ENCODE measurements around the gene RAB31. TPM values are rescaled to one million over a fixed set of nuclear protein-coding genes. Genes with fewer than 3 reads are reported as not detected.
"Not testable (repeated sequence)": the region's sequence is repeated elsewhere in the genome, so short reads cannot be mapped to it uniquely, and the experiment has no call there.

Gene RAB31
- total RNA-seq, 1 donor from 2014 or later, result 47.7 TPM

GRCh38 chr18:9885170-9886004 lies 177.3 kb downstream of the RAB31 start, which contains the start of gene TXNDC2:
Gene TXNDC2 (plus strand): TSS chr18:9885973. CDS start chr18:9886681, 708 bp downstream.
- TF ChIP-seq, protein P1, sequence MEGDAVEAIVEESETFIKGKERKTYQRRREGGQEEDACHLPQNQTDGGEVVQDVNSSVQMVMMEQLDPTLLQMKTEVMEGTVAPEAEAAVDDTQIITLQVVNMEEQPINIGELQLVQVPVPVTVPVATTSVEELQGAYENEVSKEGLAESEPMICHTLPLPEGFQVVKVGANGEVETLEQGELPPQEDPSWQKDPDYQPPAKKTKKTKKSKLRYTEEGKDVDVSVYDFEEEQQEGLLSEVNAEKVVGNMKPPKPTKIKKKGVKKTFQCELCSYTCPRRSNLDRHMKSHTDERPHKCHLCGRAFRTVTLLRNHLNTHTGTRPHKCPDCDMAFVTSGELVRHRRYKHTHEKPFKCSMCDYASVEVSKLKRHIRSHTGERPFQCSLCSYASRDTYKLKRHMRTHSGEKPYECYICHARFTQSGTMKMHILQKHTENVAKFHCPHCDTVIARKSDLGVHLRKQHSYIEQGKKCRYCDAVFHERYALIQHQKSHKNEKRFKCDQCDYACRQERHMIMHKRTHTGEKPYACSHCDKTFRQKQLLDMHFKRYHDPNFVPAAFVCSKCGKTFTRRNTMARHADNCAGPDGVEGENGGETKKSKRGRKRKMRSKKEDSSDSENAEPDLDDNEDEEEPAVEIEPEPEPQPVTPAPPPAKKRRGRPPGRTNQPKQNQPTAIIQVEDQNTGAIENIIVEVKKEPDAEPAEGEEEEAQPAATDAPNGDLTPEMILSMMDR (IDR thresholded peaks at IDR 0.05; ENCODE audit: insufficient read depth, low read length, severe bottlenecking), result no peak
- H3K27me3 ChIP-seq (ENCODE audit: control insufficient read depth, insufficient read depth, low read length), result no peaks in the 10 kb centered on the region
- FAIRE-seq (peak; percentile 7), DNase-seq (ENCODE audit: low read depth) (no peak)
- no peak within 1 kb of the TSS for H3K4me3 ChIP-seq (ENCODE audit: low read depth, low read length)
- H3K36me3 ChIP-seq (ENCODE audit: control insufficient read depth, insufficient read depth, low read length), result no peaks in the 10 kb centered on the region

GRCh38 chr18:9886005-9886348 lies 177.9 kb downstream of the RAB31 start:
- FAIRE-seq, result no peak
- DNase-seq (ENCODE audit: low read depth), result no peak
- TF ChIP-seq, protein P1 (IDR thresholded peaks at IDR 0.05; ENCODE audit: insufficient read depth, low read length, severe bottlenecking), result no peak
- no peak overlapping the region for H3K4me3 ChIP-seq (ENCODE audit: low read depth, low read length)
- no peaks in the 10 kb centered on the region for H3K27me3 ChIP-seq (ENCODE audit: control insufficient read depth, insufficient read depth, low read length)
- no peaks in the 10 kb centered on the region for H3K36me3 ChIP-seq (ENCODE audit: control insufficient read depth, insufficient read depth, low read length)

GRCh38 chr18:9887992-9888391 lies 179.9 kb downstream of the RAB31 start:
- H3K36me3 ChIP-seq (ENCODE audit: control insufficient read depth, insufficient read depth, low read length), result no peaks in the 10 kb centered on the region

DNA sequence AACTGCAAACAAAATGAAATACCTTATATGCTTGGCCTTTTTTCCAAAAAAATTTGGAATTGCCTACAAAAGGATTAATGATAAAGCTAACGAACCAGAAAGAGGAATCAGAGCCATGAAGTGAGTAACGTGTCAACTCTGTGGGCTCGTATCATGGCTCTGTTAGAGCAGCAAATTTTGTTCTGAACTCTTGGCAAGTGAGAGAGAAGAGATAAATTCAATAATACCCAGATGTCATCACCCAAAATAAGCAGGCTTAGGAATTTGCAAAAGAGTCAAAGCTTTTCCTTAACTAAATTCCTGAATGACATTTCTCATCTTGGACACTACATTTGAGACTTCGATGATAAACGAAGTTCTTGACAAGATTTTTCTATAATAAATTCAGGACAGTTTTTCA lies 182.1 kb downstream of the RAB31 start:
- no peak for DNase-seq (ENCODE audit: low read depth)
- no peak for FAIRE-seq
- Histone ChIP-seq H3K36me3 (ENCODE audit: control insufficient read depth, insufficient read depth, low read length) (no peaks in the 10 kb centered on the region), H3K4me3 (ENCODE audit: low read depth, low read length) (no peak overlapping the region), H3K27me3 (ENCODE audit: control insufficient read depth, insufficient read depth, low read length) (no peaks in the 10 kb centered on the region)
- TF ChIP-seq, protein P1 (IDR thresholded peaks at IDR 0.05; ENCODE audit: insufficient read depth, low read length, severe bottlenecking), result no peak

More at GRCh38 chr18:9887992-9888391, 179.9 kb downstream of the RAB31 start:
- FAIRE-seq (no peak), DNase-seq (ENCODE audit: low read depth) (no peak)
- Histone ChIP-seq H3K4me3 (ENCODE audit: low read depth, low read length) (no peak overlapping the region), H3K27me3 (ENCODE audit: control insufficient read depth, insufficient read depth, low read length) (no peaks in the 10 kb centered on the region)
- TF ChIP-seq, protein P1 (IDR thresholded peaks at IDR 0.05; ENCODE audit: insufficient read depth, low read length, severe bottlenecking), result no peak

DNA sequence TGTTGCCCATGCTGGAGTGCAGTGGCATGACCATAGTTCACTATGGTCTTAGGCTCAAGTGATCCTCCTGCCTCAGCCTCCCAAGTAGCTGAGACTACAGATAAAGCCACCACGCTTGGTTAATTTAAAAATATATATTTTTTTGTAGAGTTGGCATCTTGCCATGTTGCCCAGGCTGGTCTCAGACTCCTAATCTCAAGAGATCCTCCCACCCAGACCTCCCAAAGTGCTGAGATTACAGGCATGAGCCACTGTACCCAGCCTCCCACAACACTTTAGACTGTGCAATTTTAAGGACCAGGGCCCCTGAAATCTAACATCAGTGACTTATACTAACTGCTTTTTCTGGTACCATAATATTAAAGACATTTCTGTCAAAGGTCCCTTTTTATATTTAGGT lies 182.9 kb downstream of the RAB31 start:
- H3K27me3 ChIP-seq (ENCODE audit: control insufficient read depth, insufficient read depth, low read length), result no peaks in the 10 kb centered on the region
- DNase-seq (ENCODE audit: low read depth) (no peak), FAIRE-seq (no peak)
- no peaks in the 10 kb centered on the region for H3K36me3 ChIP-seq (ENCODE audit: control insufficient read depth, insufficient read depth, low read length)
- TF ChIP-seq, protein P1 (IDR thresholded peaks at IDR 0.05; ENCODE audit: insufficient read depth, low read length, severe bottlenecking), result no peak
- H3K4me3 ChIP-seq (ENCODE audit: low read depth, low read length), result no peak overlapping the region

GRCh38 chr18:9891515-9891914 lies 183.4 kb downstream of the RAB31 start:
- H3K4me3 ChIP-seq (ENCODE audit: low read depth, low read length); FAIRE-seq; H3K36me3 ChIP-seq (ENCODE audit: control insufficient read depth, insufficient read depth, low read length); DNase-seq (ENCODE audit: low read depth); H3K27me3 ChIP-seq (ENCODE audit: control insufficient read depth, insufficient read depth, low read length): not testable (repeated sequence)
